K562 (cell line): Measurements from ENCODE around the gene ERF. TPM values are rescaled to one million over a fixed set of nuclear protein-coding genes. Genes with fewer than 3 reads are reported as not detected.

Experiments used
- ZNF12 ChIP-seq: sonication (generic); formaldehyde crosslinking; IDR thresholded peaks from 2 replicates; pipeline ENCODE4 v1.4.0; 2020; ENCODE audit warnings: mild to moderate bottlenecking, missing genetic modification reagents
- polyA plus RNA-seq, 8 experiments: library from polyadenylated mRNA; depleted of rRNA in 4 of 8; stranded (reverse) in 5 of 8; unstranded in 3 of 8; fragments of >200 nt; fragmentation: Nextera tagmentation in 2 of 8; fragmentation: Illumina TruSeq in 1 of 8; extraction: Ambion mirVana in 2 of 8; extraction: Trizol in 1 of 8; gene quantifications; 2 replicates each; pipeline versions ENCODE4 v1.2.1 to v1.2.3, GENCODE V29; 2011 to 2014; ENCODE audit warnings: inconsistent platforms in 1 of 8, missing spikeins in 1 of 8
- total RNA-seq, 7 experiments: library from RNA; depleted of rRNA in 6 of 7; stranded (reverse); fragments of >200 nt in 6 of 7; fragmentation: Illumina TruSeq in 2 of 7; extraction: Trizol in 2 of 7; gene quantifications; 2 replicates each; pipeline versions ENCODE4 v1.2.1 to v1.2.3, GENCODE V29; 2011 to 2021; ENCODE audit warnings: low replicate concordance in 1 of 7
- TF ChIP-seq, protein P1 (sequence below): IDR thresholded peaks from 3 replicates; pipeline ENCODE4 v1.6.1; 2011; ENCODE audit warnings: borderline replicate concordance, mild to moderate bottlenecking, moderate library complexity; ENCODE audit not compliant: insufficient read length; ENCODE audit errors: extremely low read depth
- TF ChIP-seq, protein P2 (sequence below): fragments of 450-650 bp; IDR thresholded peaks from 2 replicates; pipeline ENCODE4 v1.6.1; 2016; ENCODE audit warnings: antibody characterized with exemption
- TF ChIP-seq, protein P3 (sequence below): IDR thresholded peaks from 2 replicates; pipeline ENCODE4 v1.6.1; 2014; ENCODE audit warnings: antibody characterized with exemption
- TF ChIP-seq, protein P4 (sequence below): sonication (generic); formaldehyde crosslinking; IDR thresholded peaks from 2 replicates; pipeline ENCODE4 v1.8.0; 2022; ENCODE audit warnings: mild to moderate bottlenecking, missing genetic modification reagents
- TF ChIP-seq, protein P5 (sequence below), 2 experiments: IDR thresholded peaks; 2 replicates each; pipeline ENCODE4 v1.6.1; 2012; ENCODE audit warnings: improper control_type of control experiment in 2 of 2, low read depth in 2 of 2, low read length in 2 of 2, borderline replicate concordance in 1 of 2
- TF ChIP-seq, protein P6 (sequence below): sonication (generic); formaldehyde crosslinking; IDR thresholded peaks from 2 replicates; pipeline ENCODE4 v1.8.1; 2023; ENCODE audit warnings: mild to moderate bottlenecking, missing genetic modification reagents

The ERF gene
- total and polyA plus RNA-seq, 9 of the 15 experiments (the other 6 are each of a cell fraction or from before 2014, with no cell fraction given), result 0.03 to 75.4 (median 27.0) TPM

DNA sequence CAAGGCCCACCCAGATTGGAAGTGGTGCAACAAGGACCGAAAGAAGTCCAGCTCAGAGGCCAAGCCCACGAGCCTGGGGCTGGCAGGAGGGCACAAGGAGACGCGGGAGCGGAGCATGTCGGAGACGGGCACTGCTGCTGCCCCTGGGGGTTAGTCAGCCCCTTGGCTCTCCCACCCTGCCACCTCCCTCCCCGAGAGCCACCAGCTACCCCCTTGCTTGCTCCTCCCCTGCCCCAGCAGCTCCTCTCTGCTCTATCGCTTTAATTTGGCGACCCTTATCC, 32.8 kb upstream of the ERF start (continued):
- TF ChIP-seq, protein P1, sequence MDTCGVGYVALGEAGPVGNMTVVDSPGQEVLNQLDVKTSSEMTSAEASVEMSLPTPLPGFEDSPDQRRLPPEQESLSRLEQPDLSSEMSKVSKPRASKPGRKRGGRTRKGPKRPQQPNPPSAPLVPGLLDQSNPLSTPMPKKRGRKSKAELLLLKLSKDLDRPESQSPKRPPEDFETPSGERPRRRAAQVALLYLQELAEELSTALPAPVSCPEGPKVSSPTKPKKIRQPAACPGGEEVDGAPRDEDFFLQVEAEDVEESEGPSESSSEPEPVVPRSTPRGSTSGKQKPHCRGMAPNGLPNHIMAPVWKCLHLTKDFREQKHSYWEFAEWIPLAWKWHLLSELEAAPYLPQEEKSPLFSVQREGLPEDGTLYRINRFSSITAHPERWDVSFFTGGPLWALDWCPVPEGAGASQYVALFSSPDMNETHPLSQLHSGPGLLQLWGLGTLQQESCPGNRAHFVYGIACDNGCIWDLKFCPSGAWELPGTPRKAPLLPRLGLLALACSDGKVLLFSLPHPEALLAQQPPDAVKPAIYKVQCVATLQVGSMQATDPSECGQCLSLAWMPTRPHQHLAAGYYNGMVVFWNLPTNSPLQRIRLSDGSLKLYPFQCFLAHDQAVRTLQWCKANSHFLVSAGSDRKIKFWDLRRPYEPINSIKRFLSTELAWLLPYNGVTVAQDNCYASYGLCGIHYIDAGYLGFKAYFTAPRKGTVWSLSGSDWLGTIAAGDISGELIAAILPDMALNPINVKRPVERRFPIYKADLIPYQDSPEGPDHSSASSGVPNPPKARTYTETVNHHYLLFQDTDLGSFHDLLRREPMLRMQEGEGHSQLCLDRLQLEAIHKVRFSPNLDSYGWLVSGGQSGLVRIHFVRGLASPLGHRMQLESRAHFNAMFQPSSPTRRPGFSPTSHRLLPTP, result no peak
- TF ChIP-seq, protein P2, sequence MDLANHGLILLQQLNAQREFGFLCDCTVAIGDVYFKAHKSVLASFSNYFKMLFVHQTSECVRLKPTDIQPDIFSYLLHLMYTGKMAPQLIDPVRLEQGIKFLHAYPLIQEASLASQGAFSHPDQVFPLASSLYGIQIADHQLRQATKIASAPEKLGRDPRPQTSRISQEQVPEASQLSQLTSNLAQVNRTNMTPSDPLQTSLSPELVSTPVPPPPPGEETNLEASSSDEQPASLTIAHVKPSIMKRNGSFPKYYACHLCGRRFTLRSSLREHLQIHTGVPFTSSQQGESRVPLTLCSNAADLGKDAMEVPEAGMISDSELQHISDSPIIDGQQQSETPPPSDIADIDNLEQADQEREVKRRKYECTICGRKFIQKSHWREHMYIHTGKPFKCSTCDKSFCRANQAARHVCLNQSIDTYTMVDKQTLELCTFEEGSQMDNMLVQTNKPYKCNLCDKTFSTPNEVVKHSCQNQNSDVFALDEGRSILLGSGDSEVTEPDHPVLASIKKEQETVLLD, result no peak
- TF ChIP-seq, protein P3, sequence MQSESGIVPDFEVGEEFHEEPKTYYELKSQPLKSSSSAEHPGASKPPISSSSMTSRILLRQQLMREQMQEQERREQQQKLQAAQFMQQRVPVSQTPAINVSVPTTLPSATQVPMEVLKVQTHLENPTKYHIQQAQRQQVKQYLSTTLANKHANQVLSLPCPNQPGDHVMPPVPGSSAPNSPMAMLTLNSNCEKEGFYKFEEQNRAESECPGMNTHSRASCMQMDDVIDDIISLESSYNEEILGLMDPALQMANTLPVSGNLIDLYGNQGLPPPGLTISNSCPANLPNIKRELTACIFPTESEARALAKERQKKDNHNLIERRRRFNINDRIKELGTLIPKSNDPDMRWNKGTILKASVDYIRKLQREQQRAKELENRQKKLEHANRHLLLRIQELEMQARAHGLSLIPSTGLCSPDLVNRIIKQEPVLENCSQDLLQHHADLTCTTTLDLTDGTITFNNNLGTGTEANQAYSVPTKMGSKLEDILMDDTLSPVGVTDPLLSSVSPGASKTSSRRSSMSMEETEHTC, result no peak
- TF ChIP-seq, protein P4, sequence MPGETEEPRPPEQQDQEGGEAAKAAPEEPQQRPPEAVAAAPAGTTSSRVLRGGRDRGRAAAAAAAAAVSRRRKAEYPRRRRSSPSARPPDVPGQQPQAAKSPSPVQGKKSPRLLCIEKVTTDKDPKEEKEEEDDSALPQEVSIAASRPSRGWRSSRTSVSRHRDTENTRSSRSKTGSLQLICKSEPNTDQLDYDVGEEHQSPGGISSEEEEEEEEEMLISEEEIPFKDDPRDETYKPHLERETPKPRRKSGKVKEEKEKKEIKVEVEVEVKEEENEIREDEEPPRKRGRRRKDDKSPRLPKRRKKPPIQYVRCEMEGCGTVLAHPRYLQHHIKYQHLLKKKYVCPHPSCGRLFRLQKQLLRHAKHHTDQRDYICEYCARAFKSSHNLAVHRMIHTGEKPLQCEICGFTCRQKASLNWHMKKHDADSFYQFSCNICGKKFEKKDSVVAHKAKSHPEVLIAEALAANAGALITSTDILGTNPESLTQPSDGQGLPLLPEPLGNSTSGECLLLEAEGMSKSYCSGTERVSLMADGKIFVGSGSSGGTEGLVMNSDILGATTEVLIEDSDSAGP (CRISPR knock-in tag), result no peak
- TF ChIP-seq, protein P5, sequence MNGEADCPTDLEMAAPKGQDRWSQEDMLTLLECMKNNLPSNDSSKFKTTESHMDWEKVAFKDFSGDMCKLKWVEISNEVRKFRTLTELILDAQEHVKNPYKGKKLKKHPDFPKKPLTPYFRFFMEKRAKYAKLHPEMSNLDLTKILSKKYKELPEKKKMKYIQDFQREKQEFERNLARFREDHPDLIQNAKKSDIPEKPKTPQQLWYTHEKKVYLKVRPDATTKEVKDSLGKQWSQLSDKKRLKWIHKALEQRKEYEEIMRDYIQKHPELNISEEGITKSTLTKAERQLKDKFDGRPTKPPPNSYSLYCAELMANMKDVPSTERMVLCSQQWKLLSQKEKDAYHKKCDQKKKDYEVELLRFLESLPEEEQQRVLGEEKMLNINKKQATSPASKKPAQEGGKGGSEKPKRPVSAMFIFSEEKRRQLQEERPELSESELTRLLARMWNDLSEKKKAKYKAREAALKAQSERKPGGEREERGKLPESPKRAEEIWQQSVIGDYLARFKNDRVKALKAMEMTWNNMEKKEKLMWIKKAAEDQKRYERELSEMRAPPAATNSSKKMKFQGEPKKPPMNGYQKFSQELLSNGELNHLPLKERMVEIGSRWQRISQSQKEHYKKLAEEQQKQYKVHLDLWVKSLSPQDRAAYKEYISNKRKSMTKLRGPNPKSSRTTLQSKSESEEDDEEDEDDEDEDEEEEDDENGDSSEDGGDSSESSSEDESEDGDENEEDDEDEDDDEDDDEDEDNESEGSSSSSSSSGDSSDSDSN (IDR thresholded peaks at IDR 0.05; ENCODE audit: borderline replicate concordance in 1 of 2, low read depth in 2 of 2, low read length in 2 of 2), result no peak
- no peak for TF ChIP-seq ZNF12
- TF ChIP-seq, protein P6, sequence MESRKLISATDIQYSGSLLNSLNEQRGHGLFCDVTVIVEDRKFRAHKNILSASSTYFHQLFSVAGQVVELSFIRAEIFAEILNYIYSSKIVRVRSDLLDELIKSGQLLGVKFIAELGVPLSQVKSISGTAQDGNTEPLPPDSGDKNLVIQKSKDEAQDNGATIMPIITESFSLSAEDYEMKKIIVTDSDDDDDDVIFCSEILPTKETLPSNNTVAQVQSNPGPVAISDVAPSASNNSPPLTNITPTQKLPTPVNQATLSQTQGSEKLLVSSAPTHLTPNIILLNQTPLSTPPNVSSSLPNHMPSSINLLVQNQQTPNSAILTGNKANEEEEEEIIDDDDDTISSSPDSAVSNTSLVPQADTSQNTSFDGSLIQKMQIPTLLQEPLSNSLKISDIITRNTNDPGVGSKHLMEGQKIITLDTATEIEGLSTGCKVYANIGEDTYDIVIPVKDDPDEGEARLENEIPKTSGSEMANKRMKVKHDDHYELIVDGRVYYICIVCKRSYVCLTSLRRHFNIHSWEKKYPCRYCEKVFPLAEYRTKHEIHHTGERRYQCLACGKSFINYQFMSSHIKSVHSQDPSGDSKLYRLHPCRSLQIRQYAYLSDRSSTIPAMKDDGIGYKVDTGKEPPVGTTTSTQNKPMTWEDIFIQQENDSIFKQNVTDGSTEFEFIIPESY (CRISPR knock-in tag), result no peak
- TF ChIP-seq, all 486 proteins: peak for 0
